GM06990 (cell line): ENCODE results near the gene TNFRSF1A.

Experiments used
- DNase-seq: peaks from one replicate; pipeline ENCODE4 v3.0.0-alpha.2; 2011; ENCODE audit not compliant: insufficient read length; ENCODE audit errors: extremely low read depth
- H3K27me3 ChIP-seq: replicated peaks from 2 replicates; pipeline ENCODE4 v1.6.0; 2011; ENCODE audit warnings: low read length; ENCODE audit not compliant: control insufficient read depth, insufficient read depth
- H3K36me3 ChIP-seq: 2 replicates; pipeline ENCODE4 v1.5.1; 2011; ENCODE audit warnings: low read length; ENCODE audit not compliant: control insufficient read depth, insufficient read depth
- H3K4me3 ChIP-seq: replicated peaks from 2 replicates; pipeline ENCODE4 v1.5.1; 2011; ENCODE audit warnings: low read depth, mild to moderate bottlenecking, control low read depth, low read length
- TF ChIP-seq, protein P1 (sequence below): IDR thresholded peaks from 2 replicates; pipeline ENCODE4 v1.5.1; 2011; ENCODE audit warnings: low read length, control low read depth, mild to moderate bottlenecking, inconsistent platforms; ENCODE audit not compliant: insufficient read depth, poor library complexity, severe bottlenecking

TNFRSF1A gene

GRCh38 chr12:6334359-6334758, 7.5 kb downstream of the TNFRSF1A start:
- Histone ChIP-seq H3K4me3 (no peak overlapping the region), H3K27me3 (no peaks in the 10 kb centered on the region), H3K36me3 (no peaks in the 10 kb centered on the region)
- no peak for DNase-seq
- TF ChIP-seq, protein P1, sequence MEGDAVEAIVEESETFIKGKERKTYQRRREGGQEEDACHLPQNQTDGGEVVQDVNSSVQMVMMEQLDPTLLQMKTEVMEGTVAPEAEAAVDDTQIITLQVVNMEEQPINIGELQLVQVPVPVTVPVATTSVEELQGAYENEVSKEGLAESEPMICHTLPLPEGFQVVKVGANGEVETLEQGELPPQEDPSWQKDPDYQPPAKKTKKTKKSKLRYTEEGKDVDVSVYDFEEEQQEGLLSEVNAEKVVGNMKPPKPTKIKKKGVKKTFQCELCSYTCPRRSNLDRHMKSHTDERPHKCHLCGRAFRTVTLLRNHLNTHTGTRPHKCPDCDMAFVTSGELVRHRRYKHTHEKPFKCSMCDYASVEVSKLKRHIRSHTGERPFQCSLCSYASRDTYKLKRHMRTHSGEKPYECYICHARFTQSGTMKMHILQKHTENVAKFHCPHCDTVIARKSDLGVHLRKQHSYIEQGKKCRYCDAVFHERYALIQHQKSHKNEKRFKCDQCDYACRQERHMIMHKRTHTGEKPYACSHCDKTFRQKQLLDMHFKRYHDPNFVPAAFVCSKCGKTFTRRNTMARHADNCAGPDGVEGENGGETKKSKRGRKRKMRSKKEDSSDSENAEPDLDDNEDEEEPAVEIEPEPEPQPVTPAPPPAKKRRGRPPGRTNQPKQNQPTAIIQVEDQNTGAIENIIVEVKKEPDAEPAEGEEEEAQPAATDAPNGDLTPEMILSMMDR: no peak

- no peak overlapping the region for H3K4me3 ChIP-seq
- H3K27me3 ChIP-seq: no peaks in the 10 kb centered on the region
- TF ChIP-seq, protein P1: no peak
- H3K36me3 ChIP-seq: no peaks in the 10 kb centered on the region
- DNase-seq: no peak
These were observed 8.3 kb downstream of the TNFRSF1A start for GRCh38 chr12:6333566-6333965.

- Histone ChIP-seq H3K36me3 (no peaks in the 10 kb centered on the region), H3K4me3 (no peak overlapping the region), H3K27me3 (no peaks in the 10 kb centered on the region)
- DNase-seq: no peak
- TF ChIP-seq, protein P1: no peak
These were observed 8.8 kb downstream of the TNFRSF1A start for GRCh38 chr12:6333029-6333428.

- no peak for DNase-seq
- no peaks in the 10 kb centered on the region for H3K27me3 ChIP-seq
- TF ChIP-seq, protein P1: no peak
- H3K36me3 ChIP-seq: no peaks in the 10 kb centered on the region
- H3K4me3 ChIP-seq: no peak overlapping the region
These were observed 9.4 kb downstream of the TNFRSF1A start for GRCh38 chr12:6332459-6332858.

DNA sequence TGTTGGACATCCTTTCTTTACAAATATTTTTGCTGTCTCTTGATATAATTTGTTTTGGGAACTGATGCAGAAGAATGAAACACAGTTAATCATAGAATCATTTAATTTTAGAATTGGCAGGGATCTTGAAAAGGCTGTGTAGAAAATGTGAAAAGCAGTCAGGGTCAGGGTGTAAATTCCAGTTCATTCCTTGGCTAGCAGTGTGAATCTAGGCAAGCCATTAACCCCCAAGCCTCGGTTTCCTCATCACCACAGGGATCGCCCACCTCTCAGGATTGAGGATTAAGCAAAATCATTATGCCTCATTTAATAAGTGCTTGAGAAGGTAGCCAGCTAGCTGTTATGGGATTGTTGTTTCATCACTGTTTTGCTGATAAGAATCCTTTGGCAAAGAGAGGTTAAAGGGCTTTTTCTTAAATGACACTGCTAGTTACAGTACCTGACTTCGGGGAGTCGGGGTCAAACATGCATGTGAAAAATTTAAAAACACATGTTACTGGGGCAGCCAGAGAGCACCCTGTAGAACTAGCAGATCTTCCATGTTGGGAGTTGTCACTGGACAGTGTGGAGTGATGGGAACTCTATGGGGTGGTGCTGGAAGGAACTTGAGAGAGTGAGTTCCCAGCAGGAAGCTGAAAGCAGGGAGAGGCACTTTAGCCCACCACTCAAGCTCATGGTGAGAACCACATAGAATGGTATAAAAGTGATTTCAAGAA, 10.7 kb downstream of the TNFRSF1A start:
- DNase-seq: no peak
- no peaks in the 10 kb centered on the region for H3K27me3 ChIP-seq
- H3K36me3 ChIP-seq: no peaks in the 10 kb centered on the region
- TF ChIP-seq, protein P1: no peak
- H3K4me3 ChIP-seq: no peak overlapping the region

DNA sequence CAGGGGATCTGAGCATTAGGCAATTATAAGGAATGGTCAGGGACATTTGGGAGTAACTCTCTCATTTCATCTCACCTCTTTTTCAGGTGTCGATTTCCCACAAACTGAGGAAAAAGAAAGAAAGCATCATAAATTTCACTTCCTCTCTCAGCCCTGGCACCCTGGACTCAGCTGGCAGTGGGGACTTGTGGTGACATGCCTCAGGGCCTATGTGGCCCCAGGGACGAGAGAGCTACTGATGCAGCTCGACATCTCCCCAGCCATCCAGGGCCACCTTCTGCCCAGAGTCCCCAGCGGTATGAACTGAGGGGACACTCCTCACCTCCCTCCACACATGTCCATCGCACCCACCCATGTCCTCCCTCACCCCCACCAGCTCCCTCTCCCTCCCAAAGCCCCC, 11.7 kb downstream of the TNFRSF1A start:
- H3K27me3 ChIP-seq: no peaks in the 10 kb centered on the region
- H3K4me3 ChIP-seq: no peak overlapping the region
- DNase-seq: no peak
- H3K36me3 ChIP-seq: no peaks in the 10 kb centered on the region
- TF ChIP-seq, protein P1: no peak
